Fibroblast of lung (primary cell): ENCODE measurements around the gene SLC25A44. TPM values are rescaled to one million over a fixed set of nuclear protein-coding genes. Genes with fewer than 3 reads are reported as not detected.

Experiments
- DNase-seq, 2 donors: peaks; one replicate each; pipeline versions ENCODE4 v3.0.0 to v3.0.0-alpha.2; 2010; ENCODE audit warnings: low read depth in 2 of 2
- H2AFZ ChIP-seq: 2 replicates; pipeline ENCODE4 v1.5.1; 2012; ENCODE audit warnings: low read length, control low read depth, inconsistent platforms
- H3K27ac ChIP-seq: 2 replicates; pipeline ENCODE4 v1.5.1; 2011; ENCODE audit warnings: low read length, control low read depth; ENCODE audit not compliant: insufficient read depth
- H3K27me3 ChIP-seq: 2 replicates; pipeline ENCODE4 v1.5.1; 2011; ENCODE audit warnings: mild to moderate bottlenecking, low read length; ENCODE audit not compliant: control insufficient read depth, insufficient read depth
- H3K36me3 ChIP-seq: 2 replicates; pipeline ENCODE4 v1.5.1; 2011; ENCODE audit warnings: low read length; ENCODE audit not compliant: control insufficient read depth, insufficient read depth
- H3K4me1 ChIP-seq: 2 replicates; pipeline ENCODE4 v1.5.1; 2011; ENCODE audit warnings: low read length; ENCODE audit not compliant: control insufficient read depth, insufficient read depth; ENCODE audit errors: extremely low read depth
- H3K4me2 ChIP-seq: 2 replicates; pipeline ENCODE4 v1.5.1; 2011; ENCODE audit warnings: low read length, control low read depth; ENCODE audit not compliant: insufficient read depth; ENCODE audit errors: extremely low read depth
- H3K4me3 ChIP-seq, 4 experiments: fragments of 200-600 bp in 1 of 4; sonication (generic) in 1 of 4; replicated peaks in 1 of 4; 2 replicates each; pipeline ENCODE4 v1.5.1; 2011 to 2016; ENCODE audit warnings: low read length in 4 of 4, low read depth in 3 of 4, mild to moderate bottlenecking in 3 of 4, control low read depth in 2 of 4, inconsistent platforms in 1 of 4, mixed read lengths in 1 of 4; ENCODE audit not compliant: insufficient read depth in 1 of 4; ENCODE audit errors: control extremely low read depth in 1 of 4
- H3K79me2 ChIP-seq: 2 replicates; pipeline ENCODE4 v1.5.1; 2012; ENCODE audit warnings: mild to moderate bottlenecking, low read length, inconsistent platforms; ENCODE audit not compliant: control insufficient read depth, insufficient read depth
- H3K9ac ChIP-seq: 2 replicates; pipeline ENCODE4 v1.5.1; 2011; ENCODE audit warnings: mild to moderate bottlenecking, low read length, control low read depth; ENCODE audit not compliant: insufficient read depth
- H3K9me3 ChIP-seq: 2 replicates; pipeline ENCODE4 v1.5.1; 2012; ENCODE audit warnings: low read depth, low read length; ENCODE audit not compliant: control insufficient read depth, insufficient read depth
- H4K20me1 ChIP-seq: 2 replicates; pipeline ENCODE4 v1.5.1; 2011; ENCODE audit warnings: low read length; ENCODE audit not compliant: control insufficient read depth, insufficient read depth; ENCODE audit errors: extremely low read depth
- EZH2 ChIP-seq: IDR thresholded peaks from 2 replicates; pipeline ENCODE4 v1.5.1; 2012; ENCODE audit warnings: low read length, control low read depth, mild to moderate bottlenecking; ENCODE audit errors: missing control alignments
- polyA plus RNA-seq, 2 donors: library from polyadenylated mRNA; depleted of rRNA in 1 of 2; stranded (reverse) in 1 of 2; unstranded in 1 of 2; fragments of >200 nt; gene quantifications; 2 replicates each; pipeline ENCODE4 v1.2.1, GENCODE V29; 2011 to 2012; ENCODE audit warnings: missing spikeins in 1 of 2
- total RNA-seq: library from RNA; depleted of rRNA; stranded (reverse); fragments of >200 nt; gene quantifications from 2 replicates; pipeline ENCODE4 v1.2.1, GENCODE V29; 2014
- TF ChIP-seq, protein P1 (sequence below), 2 donors: IDR thresholded peaks in 1 of 2; conservative IDR thresholded peaks in 1 of 2; 1 replicate in 1 of 2; 2 replicates in 1 of 2; pipeline ENCODE4 v1.5.1; 2011 to 2012; ENCODE audit warnings: low read length in 2 of 2, control low read depth in 1 of 2, inconsistent platforms in 1 of 2, low read depth in 1 of 2, mild to moderate bottlenecking in 1 of 2

SLC25A44 gene
- total and polyA plus RNA-seq, 2 donors (not counting 1 experiment from before 2014, with no cell fraction given) = 8.4 to 32.1 TPM

DNA sequence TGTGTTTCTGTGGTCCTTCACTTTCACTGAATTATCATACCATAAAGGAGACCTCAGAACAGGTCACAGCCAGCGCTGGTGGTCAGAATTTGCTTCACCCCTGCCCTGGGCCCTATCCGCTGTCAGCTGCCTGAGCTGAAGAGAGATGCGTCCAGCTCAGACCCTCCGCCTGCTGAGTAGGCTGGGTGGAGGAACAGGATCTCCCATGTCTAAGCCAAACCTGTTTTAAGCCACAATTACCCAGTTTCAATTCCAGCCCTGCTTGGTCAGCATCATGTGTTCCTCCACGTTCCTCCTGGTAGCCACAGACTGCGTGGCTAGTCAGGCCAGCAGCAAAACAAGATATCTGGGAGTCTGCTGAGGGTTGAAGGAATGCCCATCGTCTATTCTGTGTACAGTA lies 34.6 kb downstream of the SLC25A44 start:
- no peaks in the 10 kb centered on the region for H4K20me1 ChIP-seq
- H3K4me2 ChIP-seq = no peak overlapping the region
- no peak overlapping the region for H3K27ac ChIP-seq
- no peaks in the 10 kb centered on the region for H3K9me3 ChIP-seq
- no peak overlapping the region for H2AFZ ChIP-seq
- DNase-seq = no peak
- H3K27me3 ChIP-seq = no peaks in the 10 kb centered on the region
- no peaks in the 10 kb centered on the region for H3K79me2 ChIP-seq
- no peak overlapping the region for H3K9ac ChIP-seq
- TF ChIP-seq, protein P1, sequence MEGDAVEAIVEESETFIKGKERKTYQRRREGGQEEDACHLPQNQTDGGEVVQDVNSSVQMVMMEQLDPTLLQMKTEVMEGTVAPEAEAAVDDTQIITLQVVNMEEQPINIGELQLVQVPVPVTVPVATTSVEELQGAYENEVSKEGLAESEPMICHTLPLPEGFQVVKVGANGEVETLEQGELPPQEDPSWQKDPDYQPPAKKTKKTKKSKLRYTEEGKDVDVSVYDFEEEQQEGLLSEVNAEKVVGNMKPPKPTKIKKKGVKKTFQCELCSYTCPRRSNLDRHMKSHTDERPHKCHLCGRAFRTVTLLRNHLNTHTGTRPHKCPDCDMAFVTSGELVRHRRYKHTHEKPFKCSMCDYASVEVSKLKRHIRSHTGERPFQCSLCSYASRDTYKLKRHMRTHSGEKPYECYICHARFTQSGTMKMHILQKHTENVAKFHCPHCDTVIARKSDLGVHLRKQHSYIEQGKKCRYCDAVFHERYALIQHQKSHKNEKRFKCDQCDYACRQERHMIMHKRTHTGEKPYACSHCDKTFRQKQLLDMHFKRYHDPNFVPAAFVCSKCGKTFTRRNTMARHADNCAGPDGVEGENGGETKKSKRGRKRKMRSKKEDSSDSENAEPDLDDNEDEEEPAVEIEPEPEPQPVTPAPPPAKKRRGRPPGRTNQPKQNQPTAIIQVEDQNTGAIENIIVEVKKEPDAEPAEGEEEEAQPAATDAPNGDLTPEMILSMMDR (conservative IDR thresholded peaks at IDR 0.05 in 1 of 2, IDR thresholded peaks at IDR 0.05 in 1 of 2; ENCODE audit: low read depth in 1 of 2, low read length in 2 of 2) = no peak
- no peak for TF ChIP-seq EZH2
- H3K36me3 ChIP-seq = peaks cover 2% of the 10 kb centered on the region
- H3K4me1 ChIP-seq = peaks cover 9% of the 10 kb centered on the region
- no peak overlapping the region for H3K4me3 ChIP-seq

DNA sequence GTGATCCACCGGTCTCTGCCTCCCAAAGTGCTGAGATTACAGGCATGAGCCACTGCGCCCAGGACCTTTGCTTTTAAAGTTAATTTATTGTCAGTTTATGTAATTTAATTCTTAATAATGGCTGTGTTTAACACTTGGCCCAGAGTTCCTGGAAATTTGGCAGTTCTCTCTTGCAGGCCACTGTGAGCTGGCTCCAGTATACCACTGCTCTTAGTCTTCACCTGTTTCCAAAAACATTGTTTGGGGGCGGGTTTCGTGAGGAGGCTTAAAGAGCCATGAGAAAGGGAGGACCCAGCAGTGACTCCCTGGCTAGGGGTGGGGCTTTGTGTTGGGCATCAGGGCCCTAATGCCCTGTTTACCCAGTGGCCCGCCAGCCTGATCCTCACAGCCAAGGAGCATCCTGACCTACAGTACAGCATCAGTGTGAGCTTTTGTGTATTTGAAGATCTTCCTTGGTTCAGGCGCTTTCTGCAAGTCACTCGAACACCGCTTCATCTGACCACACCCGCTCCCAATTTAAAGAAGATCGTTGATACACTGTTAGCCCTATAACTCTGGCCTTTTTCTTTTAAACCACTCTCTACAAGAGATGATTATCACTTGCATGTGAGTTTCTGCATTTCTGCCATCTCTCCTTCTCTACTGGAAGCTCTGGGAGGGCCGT lies 36.0 kb downstream of the SLC25A44 start:
- no peak for TF ChIP-seq EZH2
- TF ChIP-seq, protein P1 (conservative IDR thresholded peaks at IDR 0.05 in 1 of 2, IDR thresholded peaks at IDR 0.05 in 1 of 2; ENCODE audit: low read depth in 1 of 2, low read length in 2 of 2) = no peak
- no peak for DNase-seq
- Histone ChIP-seq H3K27me3 (no peaks in the 10 kb centered on the region), H3K4me2 (no peak overlapping the region), H3K27ac (no peak overlapping the region), H3K9me3 (no peaks in the 10 kb centered on the region), H4K20me1 (no peaks in the 10 kb centered on the region), H3K79me2 (no peaks in the 10 kb centered on the region), H3K4me1 (peaks cover 14% of the 10 kb centered on the region), H3K9ac (no peak overlapping the region), H2AFZ (no peak overlapping the region), H3K4me3 (no peak overlapping the region), H3K36me3 (no peaks in the 10 kb centered on the region)

DNA sequence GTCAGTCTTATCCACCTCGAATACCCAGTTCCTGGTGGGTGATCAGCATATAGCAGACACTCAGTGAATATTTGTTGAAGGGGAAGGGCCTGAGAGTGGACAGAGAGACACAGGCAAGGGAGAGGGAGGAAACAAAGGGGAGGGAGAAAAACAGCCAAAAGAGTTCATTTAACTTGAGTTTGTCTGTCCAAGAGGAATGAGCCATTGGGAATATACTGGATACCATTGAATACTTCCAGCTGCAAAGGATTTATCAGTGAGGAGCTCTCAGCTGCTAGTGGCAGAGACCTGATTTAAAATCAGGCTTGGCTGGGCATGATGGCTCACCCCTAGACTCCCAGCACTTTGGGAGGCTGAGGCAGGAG lies 36.6 kb downstream of the SLC25A44 start:
- Histone ChIP-seq H3K4me2 (no peak overlapping the region), H3K36me3 (no peaks in the 10 kb centered on the region), H3K4me3 (no peak overlapping the region), H3K27me3 (no peaks in the 10 kb centered on the region), H2AFZ (no peak overlapping the region), H4K20me1 (no peaks in the 10 kb centered on the region), H3K27ac (no peak overlapping the region), H3K4me1 (peaks cover 14% of the 10 kb centered on the region), H3K9ac (no peak overlapping the region), H3K9me3 (no peaks in the 10 kb centered on the region), H3K79me2 (no peaks in the 10 kb centered on the region)
- no peak for DNase-seq
- TF ChIP-seq EZH2 = no peak
- TF ChIP-seq, protein P1 (conservative IDR thresholded peaks at IDR 0.05 in 1 of 2, IDR thresholded peaks at IDR 0.05 in 1 of 2; ENCODE audit: low read depth in 1 of 2, low read length in 2 of 2) = no peak
